DOHH2 (cell line): ENCODE results near the gene UBXN6.

Experiments used
- CTCF ChIP-seq: fragments of 200-600 bp; sonication (generic); IDR thresholded peaks from one replicate; pipeline ENCODE4 v1.5.1; 2014; ENCODE audit warnings: antibody characterized with exemption, mild to moderate bottlenecking, low read depth, low read length; ENCODE audit not compliant: poor library complexity, severe bottlenecking
- EZH2phosphoT487 ChIP-seq: fragments of 200-600 bp; sonication (generic); IDR thresholded peaks from 2 replicates; pipeline ENCODE4 v1.6.1; 2017; ENCODE audit warnings: borderline replicate concordance, mild to moderate bottlenecking, antibody characterized with exemption, low read length, moderate library complexity, mixed read lengths

- TF ChIP-seq EZH2phosphoT487 (no peak), CTCF (no peak)
Measured at GRCh38 chr19:4431296-4431695, 26.3 kb downstream of the UBXN6 start.
